Aorta (tissue), 5 donors: ENCODE measurements around the gene LYPD4. TPM values are rescaled to one million over a fixed set of nuclear protein-coding genes. Genes with fewer than 3 reads are reported as not detected.

ENCODE experiments used
- ATAC-seq: fragments of 200-7000 bp; cut with Tn5 transposase; one replicate; pipeline ENCODE4 v1.9.1; 2022; ENCODE audit warnings: moderate library complexity; ENCODE audit not compliant: low FRiP score
- DNase-seq, 2 donors: peaks; one replicate each; pipeline ENCODE4 v3.0.0-alpha.2; 2020
- H3K27ac ChIP-seq, 2 donors: one replicate each; pipeline ENCODE4 v1.5.1; 2013; ENCODE audit warnings: low read length in 2 of 2, mild to moderate bottlenecking in 2 of 2, moderate library complexity in 2 of 2, control low read depth in 1 of 2, inconsistent platforms in 1 of 2, low read depth in 1 of 2
- H3K27me3 ChIP-seq, 2 donors: one replicate each; pipeline ENCODE4 v1.6.1; 2013; ENCODE audit warnings: control low read depth in 1 of 2, low read length in 1 of 2, mild to moderate bottlenecking in 1 of 2, moderate library complexity in 1 of 2; ENCODE audit not compliant: insufficient read depth in 2 of 2, control insufficient read depth in 1 of 2
- H3K36me3 ChIP-seq, 2 donors: one replicate each; pipeline ENCODE4 v1.6.1; 2013; ENCODE audit warnings: control low read depth in 1 of 2, low read length in 1 of 2, mild to moderate bottlenecking in 1 of 2; ENCODE audit not compliant: insufficient read depth in 2 of 2, control insufficient read depth in 1 of 2
- H3K4me1 ChIP-seq, 2 donors: one replicate each; pipeline ENCODE4 v1.6.1; 2013; ENCODE audit warnings: low read length in 2 of 2, control low read depth in 1 of 2, mild to moderate bottlenecking in 1 of 2, moderate library complexity in 1 of 2; ENCODE audit not compliant: insufficient read depth in 2 of 2, control insufficient read depth in 1 of 2
- H3K4me3 ChIP-seq, 2 donors: one replicate each; pipeline ENCODE4 v1.5.1; 2013; ENCODE audit warnings: low read length in 2 of 2, control low read depth in 1 of 2, mild to moderate bottlenecking in 1 of 2
- H3K9me3 ChIP-seq: one replicate; pipeline ENCODE4 v1.6.1; 2013; ENCODE audit warnings: mild to moderate bottlenecking, low read length; ENCODE audit not compliant: control insufficient read depth
- WGBS, 2 donors: extraction: QIAGEN DNeasy Blood & Tissue Kit; methylation state at CpG; one replicate each; pipeline ENCODE4 v1.1.7; 2013; 5-methylcytosine and 5-hydroxymethylcytosine counted together
- intact Hi-C, 2 donors: fragments of 100-400 bp; cut with DNase I; formaldehyde crosslinking; loops; one replicate each; pipeline versions ENCODE4 v1.14.2 to v1.15.0; 2022
- polyA plus RNA-seq, 2 donors: library from polyadenylated mRNA; stranded (reverse); fragments of 200-250 nt; gene quantifications; one replicate each; pipeline ENCODE4 v1.2.3, GENCODE V29; 2013
- total RNA-seq, 2 donors: library from RNA; stranded (reverse); fragmentation: NEBNext Ultra II Directional; extraction: Animal tissue kit (Norgen Biotek cat#: 25700); gene quantifications; one replicate each; pipeline ENCODE4 v1.2.1, GENCODE V29; 2021
- donor health status: healthy with polysubstance abuse.
- donor health status: Bipolar disorder and iron deficiency.
- donor health status: DM: no; HTN: no; CAD: no.
- donor health status: DM: no; HTN: no; CAD: no.
- donor health status: DM: yes; HTN: yes; CAD: no.

LYPD4 gene
- total and polyA plus RNA-seq, 4 donors, result not detected

- 80 to 83% methylated on average over 10 of the region's 10 CpGs for WGBS, 2 donors
- peaks cover 0 to 10% of the 10 kb centered on the region in 2 donors for H3K36me3 ChIP-seq
- H3K4me1 ChIP-seq, result no peaks in the 10 kb centered on the region
- no peaks in the 10 kb centered on the region for H3K9me3 ChIP-seq
- ATAC-seq, result no peak
- no peak overlapping the region for H3K27ac ChIP-seq
- no peaks in the 10 kb centered on the region for H3K27me3 ChIP-seq
- H3K4me3 ChIP-seq, result no peak overlapping the region
- DNase-seq, result no peak
- intact Hi-C loops, result no loop called here
These were observed 23.9 kb upstream of the LYPD4 start for GRCh38 chr19:41868120-41868988.

GRCh38 chr19:41866284-41866683 lies 21.8 kb upstream of the LYPD4 start:
- H3K4me3 ChIP-seq, result no peak overlapping the region
- intact Hi-C loops, result no loop called here
- peaks cover 0 to 12% of the 10 kb centered on the region in 2 donors for H3K36me3 ChIP-seq
- no peaks in the 10 kb centered on the region for H3K27me3 ChIP-seq
- DNase-seq, result no peak
- H3K27ac ChIP-seq, result no peak overlapping the region
- H3K4me1 ChIP-seq, result peaks cover 0 to 2% of the 10 kb centered on the region in 2 donors
- 84 to 90% methylated on average over 3 of the region's 3 CpGs for WGBS, 2 donors
- H3K9me3 ChIP-seq, result no peaks in the 10 kb centered on the region
- ATAC-seq, result no peak

GRCh38 chr19:41864374-41864773 lies 19.9 kb upstream of the LYPD4 start:
- 92 to 93% methylated on average over 5 of the region's 5 CpGs for WGBS, 2 donors
- no peaks in the 10 kb centered on the region for H3K27me3 ChIP-seq
- intact Hi-C loops, result no loop called here
- H3K36me3 ChIP-seq, result peaks cover 0 to 8% of the 10 kb centered on the region in 2 donors
- no peak for ATAC-seq
- H3K9me3 ChIP-seq, result no peaks in the 10 kb centered on the region
- no peak for DNase-seq
- H3K4me1 ChIP-seq, result peaks cover 0 to 6% of the 10 kb centered on the region in 2 donors
- no peak overlapping the region for H3K4me3 ChIP-seq
- no peak overlapping the region for H3K27ac ChIP-seq

- peaks cover 0 to 6% of the 10 kb centered on the region in 2 donors for H3K4me1 ChIP-seq
- intact Hi-C loops, result no loop called here
- 82 to 87% methylated on average over 11 of the region's 11 CpGs for WGBS, 2 donors
- no peaks in the 10 kb centered on the region for H3K9me3 ChIP-seq
- H3K4me3 ChIP-seq, result no peak overlapping the region
- H3K27me3 ChIP-seq, result no peaks in the 10 kb centered on the region
- DNase-seq (peak in 1 of 2 donors; percentile 68), ATAC-seq (no peak)
- H3K27ac ChIP-seq, result no peak overlapping the region
- peaks cover 0 to 8% of the 10 kb centered on the region in 2 donors for H3K36me3 ChIP-seq
These were observed 18.9 kb upstream of the LYPD4 start for GRCh38 chr19:41863209-41863931.

- peaks cover 0 to 8% of the 10 kb centered on the region in 2 donors for H3K36me3 ChIP-seq
- no peaks in the 10 kb centered on the region for H3K9me3 ChIP-seq
- intact Hi-C loops, result no loop called here
- no peak overlapping the region for H3K27ac ChIP-seq
- DNase-seq (no peak), ATAC-seq (no peak)
- 68 to 80% methylated on average over 2 of the region's 2 CpGs for WGBS, 2 donors
- H3K4me1 ChIP-seq, result peaks cover 0 to 6% of the 10 kb centered on the region in 2 donors
- H3K27me3 ChIP-seq, result no peaks in the 10 kb centered on the region
- H3K4me3 ChIP-seq, result no peak overlapping the region
These were observed 18.0 kb upstream of the LYPD4 start for GRCh38 chr19:41862445-41862986.

GRCh38 chr19:41861846-41862245 lies 17.4 kb upstream of the LYPD4 start:
- Histone ChIP-seq H3K36me3 (peaks cover 0 to 8% of the 10 kb centered on the region in 2 donors), H3K4me1 (peaks cover 0 to 6% of the 10 kb centered on the region in 2 donors), H3K27me3 (no peaks in the 10 kb centered on the region), H3K4me3 (no peak overlapping the region), H3K27ac (no peak overlapping the region), H3K9me3 (no peaks in the 10 kb centered on the region)
- DNase-seq, result no peak
- 73 to 88% methylated on average over 9 of the region's 9 CpGs for WGBS, 2 donors
- intact Hi-C loops, result no loop called here
- ATAC-seq, result no peak

- ATAC-seq (no peak), DNase-seq (no peak)
- peak overlapping the region in 1 of 2 donors; percentile 12 for H3K27ac ChIP-seq
- no peaks in the 10 kb centered on the region for H3K9me3 ChIP-seq
- 42 to 44% methylated on average over 9 of the region's 9 CpGs for WGBS, 2 donors
- no peaks in the 10 kb centered on the region for H3K27me3 ChIP-seq
- H3K4me3 ChIP-seq, result peak overlapping the region; percentile 62 to 75
- intact Hi-C loops, result no loop called here
- H3K4me1 ChIP-seq, result peaks cover 0 to 6% of the 10 kb centered on the region in 2 donors
- peaks cover 0 to 8% of the 10 kb centered on the region in 2 donors for H3K36me3 ChIP-seq
These were observed 16.8 kb upstream of the LYPD4 start for GRCh38 chr19:41861116-41861768.

- no peak for ATAC-seq
- peaks cover 0 to 6% of the 10 kb centered on the region in 2 donors for H3K4me1 ChIP-seq
- no peaks in the 10 kb centered on the region for H3K27me3 ChIP-seq
- peak overlapping the region; percentile 62 to 75 for H3K4me3 ChIP-seq
- DNase-seq, result no peak
- WGBS, 2 donors, result 0 to 1% methylated on average over 45 of the region's 45 CpGs
- intact Hi-C loops, result loop anchor here in 1 of 2 donors (1.0 kb wide), 1 partner anchor 22 kb away; no protein-coding TSS in a partner anchor
- H3K36me3 ChIP-seq, result peaks cover 0 to 8% of the 10 kb centered on the region in 2 donors
- no peaks in the 10 kb centered on the region for H3K9me3 ChIP-seq
- H3K27ac ChIP-seq, result peak overlapping the region in 1 of 2 donors; percentile 12
These were observed 16.1 kb upstream of the LYPD4 start for GRCh38 chr19:41860419-41861115.
